Sigmoid colon (tissue), 7 donors: Measurements from ENCODE around the gene METTL26. TPM values are rescaled to one million over a fixed set of nuclear protein-coding genes. Genes with fewer than 3 reads are reported as not detected.

ENCODE experiments used
- DNase-seq: peaks from one replicate; pipeline ENCODE4 v3.0.0-alpha.2; 2019
- H3K27ac ChIP-seq, 4 donors: fragments of 200-600 bp; sonication (generic); one replicate each; pipeline ENCODE4 v1.5.1; 2016 to 2019; ENCODE audit warnings: mild to moderate bottlenecking in 1 of 4
- H3K27me3 ChIP-seq, 3 donors: fragments of 200-600 bp; sonication (generic); one replicate each; pipeline ENCODE4 v1.5.1; 2019; ENCODE audit warnings: mild to moderate bottlenecking in 1 of 3
- H3K36me3 ChIP-seq, 4 donors: fragments of 200-600 bp; sonication (generic); one replicate each; pipeline ENCODE4 v1.5.1; 2016 to 2019
- H3K4me1 ChIP-seq, 4 donors: fragments of 200-600 bp; sonication (generic); one replicate each; pipeline ENCODE4 v1.5.1; 2017 to 2019
- H3K4me3 ChIP-seq, 4 donors: fragments of 200-600 bp; sonication (generic); one replicate each; pipeline ENCODE4 v1.5.1; 2017 to 2019; ENCODE audit warnings: mild to moderate bottlenecking in 2 of 4, moderate library complexity in 1 of 4
- H3K9me3 ChIP-seq, 4 donors: fragments of 200-600 bp in 3 of 4; sonication (generic) in 3 of 4; one replicate each; pipeline versions ENCODE4 v1.5.1 to v1.6.1; 2013 to 2019
- CTCF ChIP-seq, 4 experiments: fragments of 450-650 bp in 3 of 4; fragments of 200-600 bp in 1 of 4; IDR thresholded peaks; one replicate each; pipeline ENCODE4 v1.5.1; 2016 to 2019; ENCODE audit warnings: antibody characterized with exemption in 4 of 4, mild to moderate bottlenecking in 3 of 4, moderate library complexity in 2 of 4
- EP300 ChIP-seq, 4 donors: sonication (generic); formaldehyde crosslinking; IDR thresholded peaks; one replicate each; pipeline ENCODE4 v1.6.1; 2017; ENCODE audit warnings: antibody characterized with exemption in 4 of 4
- POLR2A ChIP-seq, 2 donors: fragments of 450-650 bp; IDR thresholded peaks; one replicate each; pipeline ENCODE4 v1.6.1; 2016; ENCODE audit warnings: antibody characterized with exemption in 2 of 2, mild to moderate bottlenecking in 2 of 2, moderate library complexity in 2 of 2
- POLR2AphosphoS5 ChIP-seq, 4 donors: sonication (generic); formaldehyde crosslinking; IDR thresholded peaks; one replicate each; pipeline ENCODE4 v1.6.1; 2017; ENCODE audit warnings: antibody characterized with exemption in 4 of 4
- WGBS, 2 donors: extraction: QIAGEN DNeasy Blood & Tissue Kit; methylation state at CpG; one replicate each; pipeline ENCODE4 v1.1.7; 2013; 5-methylcytosine and 5-hydroxymethylcytosine counted together
- intact Hi-C: fragments of 100-400 bp; cut with DNase I; formaldehyde crosslinking; loops from one replicate; pipeline ENCODE4 v1.15.1; 2023
- polyA plus RNA-seq, 3 donors: library from polyadenylated mRNA; stranded (reverse); fragments of 200-250 nt; gene quantifications; one replicate each; pipeline ENCODE4 v1.2.3, GENCODE V29; 2013
- total RNA-seq, 4 donors: library from RNA; depleted of rRNA; stranded (reverse); fragments of >200 nt; gene quantifications; one replicate each; pipeline ENCODE4 v1.1.0, GENCODE V29; 2016
- donor health status: healthy with polysubstance abuse.
- donor health status: Bipolar disorder and iron deficiency.
- donor health status: healthy.

METTL26 gene
- total and polyA plus RNA-seq, 7 donors: 79.5 to 163 (median 132) TPM

DNA sequence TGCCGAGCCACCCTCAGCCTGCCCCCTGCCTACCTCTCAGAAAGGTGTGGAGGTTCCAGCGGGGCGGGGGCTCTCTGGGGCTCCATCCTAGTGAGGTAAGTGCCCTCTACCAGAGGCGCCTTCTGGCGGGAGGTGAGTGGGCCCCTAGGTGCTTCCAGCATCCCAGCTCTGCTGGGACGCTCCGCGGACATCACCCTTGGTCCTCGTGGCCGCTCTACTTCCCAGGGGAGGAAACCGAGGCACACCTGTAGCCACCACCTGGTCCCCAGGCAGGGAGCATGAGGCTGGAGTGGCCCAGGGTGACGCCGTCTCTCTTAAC lies 6.9 kb upstream of the METTL26 start:
- TF ChIP-seq POLR2AphosphoS5 (IDR thresholded peaks at IDR 0.05) (no peak), EP300 (IDR thresholded peaks at IDR 0.05) (no peak), POLR2A (IDR thresholded peaks at IDR 0.05) (no peak), CTCF (IDR thresholded peaks at IDR 0.05) (no peak)
- Histone ChIP-seq H3K4me1 (peaks cover 0 to 43% (median 33%) of the 10 kb centered on the region in 4 donors), H3K27ac (peak overlapping the region; percentile 81 to 91 (median 90)), H3K9me3 (no peaks in the 10 kb centered on the region), H3K4me3 (peak overlapping the region; percentile 49 to 93 (median 84)), H3K27me3 (no peaks in the 10 kb centered on the region), H3K36me3 (no peaks in the 10 kb centered on the region)
- intact Hi-C loops: no loop called here
- DNase-seq: no peak
- WGBS, 2 donors: 42 to 85% methylated on average over 13 of the region's 13 CpGs

DNA sequence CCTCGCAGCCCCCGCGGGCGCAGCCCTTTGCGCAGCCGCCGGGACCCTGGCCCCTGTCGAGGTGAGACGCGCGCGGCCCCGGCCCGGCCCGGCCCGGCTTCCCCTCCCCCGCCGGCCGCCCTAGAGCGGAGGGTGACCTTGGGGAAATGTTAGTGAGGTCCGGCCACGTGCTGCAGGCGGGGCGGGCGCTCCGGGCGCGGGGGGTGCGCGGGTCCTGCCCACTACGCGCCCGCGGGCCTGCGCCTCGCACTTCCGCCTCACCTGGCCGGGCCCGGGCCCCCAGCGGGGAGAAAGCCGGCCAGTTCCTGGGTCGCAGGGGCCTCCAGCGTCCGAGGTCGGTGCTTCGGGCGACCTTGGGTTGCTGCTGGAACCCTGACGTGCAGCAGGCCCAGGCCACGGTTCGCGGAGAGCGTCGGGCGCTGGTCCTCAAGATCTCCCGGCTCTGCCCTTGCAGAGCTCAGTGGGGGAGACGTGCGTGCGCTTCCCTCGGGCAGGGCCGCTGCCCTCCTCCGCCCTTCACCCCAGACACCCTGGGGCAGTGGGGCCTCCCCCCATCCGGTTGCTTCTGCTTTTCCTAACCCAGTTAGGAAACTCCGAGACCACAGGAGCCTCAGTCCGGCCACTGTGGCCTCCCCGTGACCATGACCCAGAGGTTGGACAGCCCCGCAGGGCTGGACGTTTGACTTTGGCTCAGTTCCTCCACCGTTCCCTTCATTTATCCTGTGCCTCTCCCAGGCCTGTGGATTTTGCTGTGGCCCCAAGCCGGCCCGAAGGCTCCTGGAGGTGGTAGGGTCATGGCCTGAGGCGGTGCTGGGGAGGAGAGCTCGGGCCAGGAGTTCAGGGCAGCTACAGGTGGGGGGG lies 6.3 kb upstream of the METTL26 start:
- TF ChIP-seq CTCF (IDR thresholded peaks at IDR 0.05) (no peak), POLR2AphosphoS5 (IDR thresholded peaks at IDR 0.05) (peak in 2 of 4 donors; percentile 7 to 33), POLR2A (IDR thresholded peaks at IDR 0.05) (no peak)
- Histone ChIP-seq H3K27me3 (no peaks in the 10 kb centered on the region), H3K4me3 (peak overlapping the region; percentile 49 to 93 (median 84)), H3K36me3 (no peaks in the 10 kb centered on the region), H3K4me1 (peaks cover 0 to 43% (median 33%) of the 10 kb centered on the region in 4 donors), H3K27ac (peak overlapping the region; percentile 81 to 91 (median 90)), H3K9me3 (no peaks in the 10 kb centered on the region)
- DNase-seq: peak; percentile 84
- intact Hi-C loops: loop anchor here (1.0 kb wide), 1 partner anchor 18 kb away; no protein-coding TSS in a partner anchor
- WGBS, 2 donors: 2 to 6% methylated on average over 72 of the region's 72 CpGs

GRCh38 chr16:641326-642188 lies 5.5 kb upstream of the METTL26 start, which contains the start of gene MCRIP2:
TSS of gene MCRIP2 (plus strand) at chr16:641828. CDS start at chr16:641992, 164 bp downstream.
- peak within 1 kb of the TSS; percentile 81 to 91 (median 90) for H3K27ac ChIP-seq
- H3K36me3 ChIP-seq: no peaks in the 10 kb centered on the region
- WGBS, 2 donors: 1 to 2% methylated on average over 81 of the region's 81 CpGs
- H3K4me3 ChIP-seq: peak within 1 kb of the TSS; percentile 49 to 93 (median 84)
- peak; percentile 41 to 65 for TF ChIP-seq POLR2A (IDR thresholded peaks at IDR 0.05)
- TF ChIP-seq POLR2AphosphoS5 (IDR thresholded peaks at IDR 0.05): peak; percentile 23 to 93 (median 61)
- no peak for TF ChIP-seq CTCF (IDR thresholded peaks at IDR 0.05)
- no peak for TF ChIP-seq EP300 (IDR thresholded peaks at IDR 0.05)
- H3K4me1 ChIP-seq: peaks cover 0 to 38% (median 31%) of the 10 kb centered on the region in 4 donors
- H3K9me3 ChIP-seq: no peaks in the 10 kb centered on the region
- peak; percentile 91 for DNase-seq
- no peaks in the 10 kb centered on the region for H3K27me3 ChIP-seq
- intact Hi-C loops: loop anchor here (1.0 kb wide), 1 partner anchor 19 kb away; no protein-coding TSS in a partner anchor

- Histone ChIP-seq H3K36me3 (no peaks in the 10 kb centered on the region), H3K27me3 (no peaks in the 10 kb centered on the region), H3K4me1 (peaks cover 0 to 41% (median 31%) of the 10 kb centered on the region in 4 donors), H3K27ac (peak overlapping the region; percentile 81 to 91 (median 90)), H3K4me3 (peak overlapping the region in 1 of 4 donors; percentile 90), H3K9me3 (no peaks in the 10 kb centered on the region)
- intact Hi-C loops: no loop called here
- no peak for TF ChIP-seq EP300 (IDR thresholded peaks at IDR 0.05)
- TF ChIP-seq POLR2A (IDR thresholded peaks at IDR 0.05): no peak
- no peak for TF ChIP-seq CTCF (IDR thresholded peaks at IDR 0.05)
- TF ChIP-seq POLR2AphosphoS5 (IDR thresholded peaks at IDR 0.05): no peak
- DNase-seq: no peak
- 78 to 95% methylated on average over 5 of the region's 5 CpGs for WGBS, 2 donors
Measured at GRCh38 chr16:640614-641013, 4.5 kb upstream of the METTL26 start.
